HepG2 (cell line): Measurements from ENCODE around the gene GCNT4. TPM values are rescaled to one million over a fixed set of nuclear protein-coding genes. Genes with fewer than 3 reads are reported as not detected.
A peak's percentile ranks its signal among the peaks of the same experiment; 100 is the strongest.

Experiments
- CTCF ChIP-seq: sonication (generic); formaldehyde crosslinking; IDR thresholded peaks from 2 replicates; pipeline ENCODE4 v1.5.0; 2020; ENCODE audit warnings: mild to moderate bottlenecking, missing genetic modification reagents, moderate library complexity
- DMAP1 ChIP-seq: IDR thresholded peaks from 2 replicates; pipeline ENCODE4 v1.6.1; 2016
- HOXA3 ChIP-seq: sonication (generic); formaldehyde crosslinking; IDR thresholded peaks from 2 replicates; pipeline ENCODE4 v1.5.0; 2020; ENCODE audit warnings: missing genetic modification reagents
- NPAS2 ChIP-seq: sonication (generic); formaldehyde crosslinking; IDR thresholded peaks from 2 replicates; pipeline ENCODE4 v1.8.0; 2022; ENCODE audit warnings: mild to moderate bottlenecking, missing genetic modification reagents, borderline replicate concordance
- REPIN1 ChIP-seq: sonication (generic); formaldehyde crosslinking; IDR thresholded peaks from 2 replicates; pipeline ENCODE4 v1.8.0; 2022; ENCODE audit warnings: missing genetic modification reagents, low read depth, mild to moderate bottlenecking, borderline replicate concordance
- SNAPC4 ChIP-seq: sonication (generic); formaldehyde crosslinking; IDR thresholded peaks from 2 replicates; pipeline ENCODE4 v1.4.0; 2020; ENCODE audit warnings: mild to moderate bottlenecking, missing genetic modification reagents
- ZNF318 ChIP-seq: sonication (generic); formaldehyde crosslinking; IDR thresholded peaks from 2 replicates; pipeline ENCODE4 v1.4.0; 2020; ENCODE audit warnings: mild to moderate bottlenecking, missing genetic modification reagents
- ZNF768 ChIP-seq: sonication (generic); formaldehyde crosslinking; IDR thresholded peaks from 2 replicates; pipeline ENCODE4 v1.4.0; 2020; ENCODE audit warnings: missing genetic modification reagents
- ZNF83 ChIP-seq: sonication (generic); formaldehyde crosslinking; IDR thresholded peaks from 2 replicates; pipeline ENCODE4 v1.4.0; 2020; ENCODE audit warnings: missing genetic modification reagents, mild to moderate bottlenecking, borderline replicate concordance
- polyA plus RNA-seq, 8 experiments: library from polyadenylated mRNA; depleted of rRNA in 3 of 8; stranded (reverse) in 7 of 8; unstranded in 1 of 8; fragments of >200 nt; fragmentation: Illumina TruSeq in 4 of 8; extraction: Trizol in 4 of 8; gene quantifications; 2 replicates each; pipeline versions ENCODE4 v1.2.1 to v1.2.3, GENCODE V29; 2011 to 2016; ENCODE audit warnings: low read depth in 4 of 8, missing spikeins in 1 of 8, mixed read lengths in 1 of 8; ENCODE audit not compliant: insufficient read depth in 1 of 8
- total RNA-seq, 5 experiments: library from RNA; depleted of rRNA; stranded (reverse); fragments of >200 nt; fragmentation: Illumina TruSeq; extraction: Trizol; gene quantifications; 2 replicates each; pipeline ENCODE4 v1.2.3, GENCODE V29; 2016; ENCODE audit warnings: low read depth in 1 of 5
- TF ChIP-seq, protein P1 (sequence below): sonication (generic); formaldehyde crosslinking; IDR thresholded peaks from 2 replicates; pipeline ENCODE4 v1.5.1; 2020; ENCODE audit warnings: missing genetic modification reagents, mild to moderate bottlenecking, borderline replicate concordance

Gene GCNT4
- total and polyA plus RNA-seq, 2 of the 13 experiments (the other 11 are each of a cell fraction or from before 2014, with no cell fraction given) = 0.22 to 0.38 TPM

DNA sequence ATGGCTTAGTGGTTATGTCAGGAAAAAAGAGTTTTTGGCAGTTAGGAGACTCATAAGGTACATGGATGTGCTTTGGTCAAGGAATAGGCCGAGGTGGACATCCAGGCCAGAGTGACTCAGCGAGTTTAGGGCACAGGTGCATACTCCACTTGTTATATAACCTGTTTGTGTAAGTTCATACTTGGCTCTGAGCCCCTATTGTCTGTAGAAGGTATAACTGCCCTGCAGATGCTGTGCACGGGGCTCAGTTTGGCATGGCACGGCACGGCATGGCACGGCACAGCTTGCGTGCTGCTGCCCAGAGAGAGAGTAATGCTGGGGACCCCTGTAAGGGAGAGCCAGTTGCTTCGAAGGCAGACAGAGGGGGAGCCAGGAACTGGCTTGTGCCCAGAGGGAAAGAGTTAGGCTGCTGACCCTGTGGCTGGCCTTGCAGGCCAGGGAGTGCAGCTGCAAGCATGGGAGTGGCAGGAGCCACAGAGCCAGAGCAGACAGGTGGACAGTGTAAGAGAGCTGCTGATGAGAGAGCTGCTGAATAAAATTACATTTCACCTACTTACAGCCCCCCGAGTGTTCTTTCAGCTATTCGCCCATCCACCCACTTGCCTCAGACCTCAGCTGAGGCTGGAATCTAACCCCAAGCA is 32.2 kb downstream of the GCNT4 start (continued):
- no peak for TF ChIP-seq REPIN1 (CRISPR knock-in tag)
- no peak for TF ChIP-seq HOXA3
- TF ChIP-seq, protein P1, sequence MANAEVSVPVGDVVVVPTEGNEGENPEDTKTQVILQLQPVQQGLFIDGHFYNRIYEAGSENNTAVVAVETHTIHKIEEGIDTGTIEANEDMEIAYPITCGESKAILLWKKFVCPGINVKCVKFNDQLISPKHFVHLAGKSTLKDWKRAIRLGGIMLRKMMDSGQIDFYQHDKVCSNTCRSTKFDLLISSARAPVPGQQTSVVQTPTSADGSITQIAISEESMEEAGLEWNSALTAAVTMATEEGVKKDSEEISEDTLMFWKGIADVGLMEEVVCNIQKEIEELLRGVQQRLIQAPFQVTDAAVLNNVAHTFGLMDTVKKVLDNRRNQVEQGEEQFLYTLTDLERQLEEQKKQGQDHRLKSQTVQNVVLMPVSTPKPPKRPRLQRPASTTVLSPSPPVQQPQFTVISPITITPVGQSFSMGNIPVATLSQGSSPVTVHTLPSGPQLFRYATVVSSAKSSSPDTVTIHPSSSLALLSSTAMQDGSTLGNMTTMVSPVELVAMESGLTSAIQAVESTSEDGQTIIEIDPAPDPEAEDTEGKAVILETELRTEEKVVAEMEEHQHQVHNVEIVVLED (CRISPR knock-in tag) = no peak
- no peak for TF ChIP-seq ZNF83
- no peak for TF ChIP-seq ZNF318 (CRISPR knock-in tag)
- TF ChIP-seq ZNF768 (CRISPR knock-in tag) = peak; percentile 38; the same call in 1 of the 2 replicates
- peak; percentile 59; the same call in 1 of the 2 replicates for TF ChIP-seq DMAP1 (CRISPR knock-in tag)
- TF ChIP-seq SNAPC4 (CRISPR knock-in tag) = no peak
- TF ChIP-seq NPAS2 = no peak
- no peak for TF ChIP-seq CTCF
